GM10266 (cell line): ENCODE results near the gene TIMP2.
"Not testable (repeated sequence)": the region's sequence is repeated elsewhere in the genome, so short reads cannot be mapped to it uniquely, and the experiment has no call there.

ENCODE experiments used
- DNase-seq: peaks from one replicate; pipeline ENCODE4 v3.0.0; 2012; ENCODE audit errors: extremely low spot score
- CTCF ChIP-seq: IDR thresholded peaks from 2 replicates; pipeline ENCODE4 v1.5.1; 2012; ENCODE audit warnings: mild to moderate bottlenecking, low read depth; ENCODE audit not compliant: control insufficient read depth, insufficient read depth; ENCODE audit errors: missing control alignments

The TIMP2 gene

GRCh38 chr17:78969865-78970264, 44.7 kb upstream of the TIMP2 start:
- no peak for TF ChIP-seq CTCF
- no peak for DNase-seq

DNA sequence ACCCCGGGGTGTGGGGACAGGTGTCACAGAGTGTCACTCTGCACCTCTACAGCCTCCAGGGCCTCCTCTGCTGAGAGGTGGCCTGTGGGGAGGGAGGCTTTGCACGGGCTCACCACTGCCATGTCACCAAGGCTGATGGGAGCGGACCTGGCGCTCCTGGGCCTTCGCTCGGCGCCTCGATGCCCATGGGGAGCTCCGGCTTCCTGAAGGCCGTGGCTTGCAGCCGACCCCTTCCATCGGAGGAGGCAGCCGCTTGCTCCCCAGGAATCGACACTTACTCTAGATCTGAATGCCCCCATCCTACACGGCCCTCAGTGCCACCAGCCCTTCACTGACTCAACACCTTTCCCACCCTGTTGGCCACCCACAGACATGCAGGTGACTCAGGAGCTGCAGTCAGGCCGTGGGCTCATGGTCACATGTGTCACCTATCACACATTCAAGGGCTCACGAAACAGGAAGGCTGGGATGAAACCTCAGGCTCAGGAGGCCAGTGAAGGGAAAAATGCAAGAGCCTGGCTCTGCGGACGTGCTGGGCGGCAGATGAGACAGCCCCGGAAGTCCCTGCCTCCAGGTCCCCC, 42.7 kb upstream of the TIMP2 start:
- no peak for TF ChIP-seq CTCF
- no peak for DNase-seq

- no peak for TF ChIP-seq CTCF
- no peak for DNase-seq
Measured at GRCh38 chr17:78966910-78967600, 41.9 kb upstream of the TIMP2 start.

DNA sequence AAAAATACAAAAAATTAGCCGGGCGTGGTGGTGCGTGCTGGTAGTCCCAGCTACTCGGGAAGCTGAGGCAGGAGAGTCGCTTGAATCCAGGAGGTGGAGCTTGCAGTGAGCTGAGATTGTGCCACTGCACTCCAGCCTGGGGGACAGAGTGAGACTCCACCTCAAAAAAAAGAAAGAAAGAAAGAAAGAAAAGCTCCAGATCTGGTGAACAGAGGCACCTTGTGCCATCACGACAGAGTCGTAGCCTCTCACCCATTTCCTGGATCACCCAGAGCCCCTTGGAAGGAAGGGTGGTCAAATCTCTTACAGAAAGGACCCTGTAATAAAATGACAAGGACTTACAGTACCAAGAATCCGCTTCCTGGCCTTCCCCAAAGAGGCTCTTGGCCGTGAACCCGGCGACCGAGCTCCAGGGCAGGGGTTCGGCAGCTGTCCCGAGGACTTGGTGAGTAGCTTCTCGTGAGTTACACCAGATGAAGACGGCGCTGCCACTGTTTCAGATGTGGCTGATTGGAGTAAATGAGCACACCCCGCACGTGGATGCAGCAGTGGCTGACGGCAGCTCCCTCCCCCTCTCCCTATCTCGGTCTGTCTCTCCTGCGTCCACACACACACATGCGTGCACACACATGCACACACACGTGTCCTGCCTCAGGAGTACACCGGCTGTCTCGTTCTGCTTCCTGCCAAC, 41.1 kb upstream of the TIMP2 start:
- DNase-seq, result no peak
- TF ChIP-seq CTCF, result no peak

DNA sequence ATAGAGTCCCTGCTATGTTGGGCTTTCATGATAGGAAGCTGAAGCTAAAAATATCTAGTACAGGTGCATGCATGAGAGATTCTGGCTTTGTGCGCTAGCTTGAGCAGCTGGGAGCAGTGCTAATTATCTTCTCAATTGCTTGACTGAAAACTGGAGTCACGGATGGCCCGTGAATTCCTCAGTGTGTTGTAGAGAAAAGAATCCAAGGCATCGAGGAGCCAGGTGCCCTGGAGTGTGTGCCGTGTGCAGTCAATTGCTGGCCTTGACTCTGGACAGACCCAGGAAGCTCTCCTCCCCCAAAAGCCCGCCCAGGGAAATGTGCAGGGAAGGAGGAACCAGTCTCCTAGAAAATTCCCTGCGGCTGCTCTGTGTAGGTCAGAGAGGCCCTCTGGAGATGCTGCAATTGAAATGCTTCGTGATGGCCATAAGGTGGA, 40.3 kb upstream of the TIMP2 start:
- DNase-seq, result no peak

DNA sequence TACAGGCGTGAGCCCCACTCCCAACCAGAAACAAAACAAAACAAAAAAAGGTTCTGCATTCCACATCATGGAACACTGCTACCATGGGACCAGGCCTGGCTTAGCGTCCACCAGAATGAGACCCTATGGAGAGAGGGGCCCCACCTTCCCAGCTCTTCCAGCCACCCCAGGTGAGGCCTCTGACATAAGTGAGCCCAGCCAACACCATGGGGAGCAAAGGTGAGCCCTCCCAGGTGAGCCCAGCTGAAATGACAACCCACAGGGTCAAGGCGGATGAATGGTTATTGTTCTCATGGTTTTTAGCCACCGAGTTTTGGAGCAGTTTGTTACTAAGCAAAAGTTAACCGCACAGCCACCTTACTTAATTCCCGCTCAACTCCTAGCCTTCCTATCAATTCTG, 38.2 kb upstream of the TIMP2 start:
- no peak for TF ChIP-seq CTCF
- no peak for DNase-seq

More for the DNA sequence above, 40.3 kb upstream of the TIMP2 start:
- TF ChIP-seq CTCF, result no peak

- not testable (repeated sequence) for DNase-seq
Measured at GRCh38 chr17:78962984-78963348, 37.8 kb upstream of the TIMP2 start.
